IMR-90 (cell line): Measurements from ENCODE around the gene USPL1.

ENCODE experiments used
- CEBPB ChIP-seq: IDR thresholded peaks from 2 replicates; pipeline ENCODE4 v1.6.1; 2012; ENCODE audit warnings: low read depth, low read length, improper control_type of control experiment
- CTCF ChIP-seq: conservative IDR thresholded peaks from 2 replicates; pipeline ENCODE4 v1.5.1; 2012; ENCODE audit warnings: mild to moderate bottlenecking, low read depth, low read length, improper control_type of control experiment
- ELK1 ChIP-seq: fragments of 150-350 bp; IDR thresholded peaks from 2 replicates; pipeline ENCODE4 v1.6.1; 2016; ENCODE audit warnings: low read depth, mild to moderate bottlenecking, low read length, moderate library complexity, borderline replicate concordance
- FOS ChIP-seq: fragments of 150-350 bp; IDR thresholded peaks from 2 replicates; pipeline ENCODE4 v1.6.1; 2016; ENCODE audit warnings: low read depth, low read length
- MAFK ChIP-seq: IDR thresholded peaks from 2 replicates; pipeline ENCODE4 v1.6.1; 2012; ENCODE audit warnings: low read depth, low read length, improper control_type of control experiment
- MAZ ChIP-seq: IDR thresholded peaks from 2 replicates; pipeline ENCODE4 v1.6.1; 2012; ENCODE audit warnings: low read depth, mild to moderate bottlenecking, low read length, improper control_type of control experiment, moderate library complexity, borderline replicate concordance
- MXI1 ChIP-seq: IDR thresholded peaks from 2 replicates; pipeline ENCODE4 v1.6.1; 2012; ENCODE audit warnings: low read depth, mild to moderate bottlenecking, low read length, moderate library complexity, borderline replicate concordance
- POLR2A ChIP-seq: IDR thresholded peaks from 2 replicates; pipeline ENCODE4 v1.6.1; 2012; ENCODE audit warnings: mild to moderate bottlenecking, low read depth, low read length
- RAD21 ChIP-seq: IDR thresholded peaks from 2 replicates; pipeline ENCODE4 v1.6.1; 2012; ENCODE audit warnings: low read length, improper control_type of control experiment
- RCOR1 ChIP-seq: IDR thresholded peaks from 2 replicates; pipeline ENCODE4 v1.6.1; 2012; ENCODE audit warnings: mild to moderate bottlenecking, low read length, improper control_type of control experiment; ENCODE audit not compliant: insufficient replicate concordance
- SMC3 ChIP-seq: fragments of 150-350 bp; IDR thresholded peaks from 2 replicates; pipeline ENCODE4 v1.6.1; 2016; ENCODE audit warnings: low read depth, mild to moderate bottlenecking, antibody characterized with exemption, low read length, moderate library complexity
- USF2 ChIP-seq: fragments of 150-350 bp; IDR thresholded peaks from 2 replicates; pipeline ENCODE4 v1.6.1; 2017; ENCODE audit warnings: mild to moderate bottlenecking, antibody characterized with exemption, low read length, low read depth

GRCh38 chr13:30645629-30646028 lies 27.9 kb downstream of the USPL1 start:
- no peak for TF ChIP-seq CTCF
- TF ChIP-seq POLR2A, result no peak
- no peak for TF ChIP-seq SMC3
- no peak for TF ChIP-seq FOS
- no peak for TF ChIP-seq RAD21
- no peak for TF ChIP-seq MXI1
- no peak for TF ChIP-seq CEBPB
- no peak for TF ChIP-seq ELK1
- no peak for TF ChIP-seq MAZ
- TF ChIP-seq RCOR1, result no peak
- no peak for TF ChIP-seq USF2
- no peak for TF ChIP-seq MAFK
